MCF 10A (cell line): Measurements from ENCODE around the gene BAIAP2L1. TPM values are rescaled to one million over a fixed set of nuclear protein-coding genes. Genes with fewer than 3 reads are reported as not detected.
A peak's percentile ranks its signal among the peaks of the same experiment; 100 is the strongest.

Experiments used
- BruUV-seq: library from RNA; stranded (reverse); fragments of 400-500 nt; replicated peaks from 2 replicates; lab custom pipeline; 2021; lab: Mats Ljungman, UMichigan
- CTCF ChIA-PET: fragments of 300-600 bp; sonication (Branson Sonifier 250); formaldehyde crosslinking; extraction: SDS; loops from one replicate; lab custom pipeline; 2021; ENCODE audit warnings: antibody characterized with exemption, inconsistent platforms; lab: Yijun Ruan, JAX
- POLR2A ChIA-PET: fragments of 300-600, 350-650 bp; sonication (Branson Sonifier 250); formaldehyde crosslinking; extraction: SDS; loops from one replicate; lab custom pipeline; 2020; ENCODE audit warnings: antibody characterized with exemption, inconsistent platforms; lab: Yijun Ruan, JAX
- DNase-seq: peaks from one replicate; pipeline ENCODE4 v3.0.0-alpha.2; 2018; ENCODE audit not compliant: unreplicated experiment
- H3K27ac Mint-ChIP-seq: one replicate; pipeline ENCODE4 v1.8.0; 2022; ENCODE audit warnings: mild to moderate bottlenecking, low read depth, mixed read lengths; ENCODE audit not compliant: unreplicated experiment
- H3K27me3 Mint-ChIP-seq: one replicate; pipeline ENCODE4 v1.8.0; 2022; ENCODE audit warnings: mixed read lengths; ENCODE audit not compliant: insufficient read depth, unreplicated experiment
- H3K36me3 Mint-ChIP-seq: one replicate; pipeline ENCODE4 v1.8.0; 2022; ENCODE audit warnings: mild to moderate bottlenecking, moderate library complexity, mixed read lengths; ENCODE audit not compliant: insufficient read depth, unreplicated experiment
- H3K4me1 Mint-ChIP-seq: one replicate; pipeline ENCODE4 v1.8.0; 2022; ENCODE audit warnings: mixed read lengths; ENCODE audit not compliant: insufficient read depth, unreplicated experiment
- H3K4me3 Mint-ChIP-seq: one replicate; pipeline ENCODE4 v1.8.0; 2022; ENCODE audit warnings: mild to moderate bottlenecking, moderate library complexity, mixed read lengths; ENCODE audit not compliant: unreplicated experiment
- H3K9me3 Mint-ChIP-seq: one replicate; pipeline ENCODE4 v1.8.0; 2022; ENCODE audit warnings: mixed read lengths; ENCODE audit not compliant: unreplicated experiment
- CTCF ChIP-seq: fragments of 200-600 bp; IDR thresholded peaks from one replicate; pipeline ENCODE4 v1.8.0; 2022; ENCODE audit warnings: antibody characterized with exemption, mild to moderate bottlenecking; ENCODE audit not compliant: unreplicated experiment
- intact Hi-C: fragments of 100-400 bp; cut with micrococcal nuclease; formaldehyde crosslinking; loops from 2 replicates; pipeline ENCODE4 v1.14.1; 2022
- total RNA-seq: library from RNA; stranded (reverse); gene quantifications from 2 replicates; pipeline ENCODE4 v1.2.3, GENCODE V29; 2022

Gene BAIAP2L1
- total RNA-seq, 1 experiment from 2014 or later = 60.2 TPM

DNA sequence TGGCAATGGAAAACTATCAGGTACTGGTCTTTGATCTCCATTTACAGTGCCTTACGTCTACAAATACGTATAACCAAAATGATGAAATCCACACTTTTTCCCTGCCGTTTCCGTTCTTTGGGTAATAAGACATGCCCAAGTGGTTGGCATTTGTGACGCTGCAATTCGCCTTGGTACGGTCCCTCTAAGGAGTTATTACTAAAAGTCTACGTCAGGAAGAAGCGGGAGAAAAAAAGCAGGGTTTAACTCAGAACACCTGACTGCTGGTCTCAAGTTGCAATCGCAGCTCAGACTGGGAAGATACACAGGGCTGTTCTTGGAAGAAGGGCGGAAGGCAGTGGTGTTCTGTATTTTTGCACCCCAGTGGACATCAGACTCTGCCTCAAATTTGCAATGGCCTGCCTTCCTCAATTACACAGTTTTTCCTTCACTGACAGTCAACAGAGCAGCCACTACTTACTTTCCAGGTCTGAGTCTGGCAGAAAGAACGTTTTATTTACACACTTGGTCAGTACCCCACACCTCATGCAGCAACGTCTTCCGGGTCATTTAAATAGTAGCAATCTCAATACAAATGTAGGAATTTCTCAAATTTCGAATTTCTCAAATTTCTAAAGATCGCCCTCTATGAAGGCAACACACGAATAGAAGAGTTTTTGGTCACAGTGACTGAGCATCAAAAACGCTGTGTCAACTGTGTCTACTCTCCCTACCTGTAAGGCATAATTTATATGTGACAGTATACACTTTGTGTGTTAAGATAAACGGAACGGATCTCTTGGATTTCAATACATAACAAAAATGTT is 2.1 kb downstream of the BAIAP2L1 start:
- ChIA-PET POLR2A (interaction anchor here (0.9 to 2.0 kb wide), 4 partner anchors 26 to 44 kb away, joined by 3 to 7 read pairs (median 6); no protein-coding TSS in a partner anchor), CTCF (interaction anchor here (0.7 to 1.4 kb wide), 7 partner anchors 20 to 481 kb away, joined by 3 to 4 read pairs (median 3); no protein-coding TSS in a partner anchor)
- Mint-ChIP-seq H3K4me3 (peak overlapping the region; percentile 85), H3K4me1 (peaks cover 17% of the 10 kb centered on the region), H3K27me3 (no peaks in the 10 kb centered on the region), H3K36me3 (peaks cover 20% of the 10 kb centered on the region), H3K27ac (peak overlapping the region; percentile 94), H3K9me3 (no peaks in the 10 kb centered on the region)
- TF ChIP-seq CTCF = no peak
- DNase-seq = peak; percentile 12
- BruUV-seq = TSS peak; percentile 43
- intact Hi-C loops = loop anchor here (1.0 to 2.0 kb wide), 2 partner anchors 26 to 46 kb away; no protein-coding TSS in a partner anchor

DNA sequence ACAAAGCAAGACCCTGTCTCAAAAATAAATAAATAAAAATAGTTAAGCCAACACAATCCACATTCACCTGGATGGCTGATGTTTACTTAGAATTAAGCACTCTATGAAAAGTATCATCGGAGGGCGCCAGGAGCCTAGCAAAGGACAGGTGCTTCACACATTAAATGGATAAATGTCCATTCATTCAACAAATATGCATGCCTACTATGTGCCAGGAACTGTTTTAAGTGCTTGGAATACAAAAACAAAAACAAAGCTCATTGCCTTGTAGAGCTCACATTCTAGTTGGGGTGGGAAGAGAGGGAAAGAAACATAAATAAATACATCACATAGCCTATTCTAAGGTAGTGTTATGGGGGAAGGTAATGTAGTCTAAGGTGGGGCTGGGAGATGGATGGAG is 4.1 kb downstream of the BAIAP2L1 start:
- Mint-ChIP-seq H3K4me3 (no peak overlapping the region), H3K36me3 (peaks cover 20% of the 10 kb centered on the region), H3K27me3 (no peaks in the 10 kb centered on the region), H3K4me1 (peaks cover 17% of the 10 kb centered on the region), H3K27ac (peak overlapping the region; percentile 79), H3K9me3 (no peaks in the 10 kb centered on the region)
- intact Hi-C loops = no loop called here
- no TSS peak for BruUV-seq
- CTCF ChIA-PET = interaction anchor here (0.6 to 1.0 kb wide), 3 partner anchors 19 to 1332 kb away, joined by 3 read pairs; no protein-coding TSS in a partner anchor
- TF ChIP-seq CTCF = no peak
- no peak for DNase-seq
- POLR2A ChIA-PET = interaction anchor here (0.8 to 1.9 kb wide), 2 partner anchors 23 to 42 kb away, joined by 4 to 6 read pairs; no protein-coding TSS in a partner anchor

DNA sequence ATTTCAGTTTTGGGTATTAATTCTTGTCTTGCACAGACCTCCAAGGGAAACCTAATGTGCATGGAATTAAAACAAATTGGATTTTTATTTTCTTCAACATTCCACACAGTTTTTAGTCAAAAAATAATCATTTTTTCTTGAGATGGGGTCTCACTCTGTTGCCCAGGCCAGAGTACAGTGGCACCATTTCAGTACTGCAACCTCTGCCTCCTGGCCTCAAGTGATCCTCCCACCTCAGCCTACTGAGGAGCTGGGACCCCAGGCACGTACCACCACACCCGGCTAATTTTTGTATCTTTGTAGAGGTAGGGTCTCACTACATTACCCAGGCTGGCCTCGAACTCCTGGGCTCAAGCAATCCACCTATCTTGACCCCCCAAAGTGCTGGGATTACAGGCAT is 4.9 kb downstream of the BAIAP2L1 start:
- ChIA-PET POLR2A (interaction anchor here (0.8 to 1.2 kb wide), 3 partner anchors 24 to 82 kb away, joined by 3 to 4 read pairs (median 4); no protein-coding TSS in a partner anchor), CTCF (interaction anchor here (0.9 to 1.4 kb wide), 3 partner anchors 25 to 101 kb away, joined by 3 to 5 read pairs (median 3); no protein-coding TSS in a partner anchor)
- peaks cover 28% of the 10 kb centered on the region for H3K36me3 Mint-ChIP-seq
- H3K27ac Mint-ChIP-seq = no peak overlapping the region
- no peak for DNase-seq
- BruUV-seq = no TSS peak
- no peaks in the 10 kb centered on the region for H3K27me3 Mint-ChIP-seq
- no peak overlapping the region for H3K4me3 Mint-ChIP-seq
- no peaks in the 10 kb centered on the region for H3K9me3 Mint-ChIP-seq
- intact Hi-C loops = no loop called here
- no peak for TF ChIP-seq CTCF
- H3K4me1 Mint-ChIP-seq = peaks cover 17% of the 10 kb centered on the region

- Mint-ChIP-seq H3K9me3 (no peaks in the 10 kb centered on the region), H3K27me3 (no peaks in the 10 kb centered on the region), H3K4me3 (no peak overlapping the region), H3K4me1 (peaks cover 17% of the 10 kb centered on the region), H3K27ac (no peak overlapping the region), H3K36me3 (peaks cover 31% of the 10 kb centered on the region)
- POLR2A ChIA-PET = interaction anchor here (0.8 to 1.2 kb wide), 4 partner anchors 24 to 81 kb away, joined by 3 to 4 read pairs (median 4); no protein-coding TSS in a partner anchor
- no peak for DNase-seq
- no peak for TF ChIP-seq CTCF
- CTCF ChIA-PET = interaction anchor here (0.8 to 1.4 kb wide), 5 partner anchors 22 to 101 kb away, joined by 3 to 5 read pairs (median 3); no protein-coding TSS in a partner anchor
- BruUV-seq = no TSS peak
- intact Hi-C loops = no loop called here
Observed at GRCh38 chr7:98395481-98395880, 5.4 kb downstream of the BAIAP2L1 start.
